A549 treated with ZK216348 at 1 μM for 4 hours (cell line): Measurements from ENCODE around the gene IPCEF1. TPM values are rescaled to one million over a fixed set of nuclear protein-coding genes. Genes with fewer than 3 reads are reported as not detected.

Experiments used
- total RNA-seq: library from RNA; stranded (reverse); fragments of 200-300 nt; extraction: Qiagen RNA extraction; gene quantifications from 5 replicates; pipeline ENCODE4 v1.2.3, GENCODE V29; 2022; ENCODE audit warnings: low read depth

The IPCEF1 gene
- total RNA-seq = 0.03 TPM in 1 of 5 replicates, not detected in the others

GRCh38 chr6:154356690-154357089 is at the start of gene IPCEF1:
IPCEF1 (minus strand) TSS chr6:154356803; CDS start chr6:154265947, 90,856 bp downstream.

Other genes starting within 250 kb of the IPCEF1 start
- 4.7 to 6.4 TPM (median 5.5 TPM) in 5 replicates for gene CNKSR3, start 153.9 kb upstream of the IPCEF1 start, total RNA-seq